ENCODE data around the gene ANKRD11. TPM values are rescaled to one million over a fixed set of nuclear protein-coding genes. Genes with fewer than 3 reads are reported as not detected.

The ANKRD11 gene
- total and polyA plus RNA-seq, 12 donors: 47.7 to 93.6 (median 66.2) TPM

- WGBS, 2 donors: 39 to 40% methylated on average over 13 of the region's 13 CpGs
Observed at GRCh38 chr16:89442990-89443726, 47.2 kb downstream of the ANKRD11 start.

GRCh38 chr16:89442588-89442987 lies 47.8 kb downstream of the ANKRD11 start:
- DNase-seq: no peak
- Histone ChIP-seq H3K27me3 (no peaks in the 10 kb centered on the region), H3K36me3 (no peaks in the 10 kb centered on the region), H3K4me1 (peaks cover 36 to 99% (median 84%) of the 10 kb centered on the region in 9 donors), H3K27ac (peak overlapping the region in 7 of 10 donors; percentile 1 to 55 (median 41)), H3K9me3 (no peaks in the 10 kb centered on the region), H3K4me3 (no peak overlapping the region)
- intact Hi-C loops (cut with DNase I): loop anchor here in 1 of 10 donors (5.0 kb wide), 1 partner anchor 40 kb away; no protein-coding TSS in a partner anchor
- TF ChIP-seq CTCF (IDR thresholded peaks at IDR 0.05): no peak
- ATAC-seq: peak in 7 of 8 donors; percentile 28 to 66 (median 52)
- WGBS, 2 donors: 31 to 38% methylated on average over 10 of the region's 10 CpGs

More at GRCh38 chr16:89442990-89443726, 47.2 kb downstream of the ANKRD11 start:
- H3K27ac ChIP-seq: peak overlapping the region in 7 of 10 donors; percentile 1 to 55 (median 41)
- H3K9me3 ChIP-seq: no peaks in the 10 kb centered on the region
- DNase-seq (peak in 1 of 2 donors; percentile 48), ATAC-seq (peak in 7 of 8 donors; percentile 10 to 56 (median 47))
- intact Hi-C loops (cut with DNase I): loop anchor here in 1 of 10 donors (5.0 kb wide), 1 partner anchor 39 kb away; no protein-coding TSS in a partner anchor
- H3K4me1 ChIP-seq: peaks cover 39 to 99% (median 84%) of the 10 kb centered on the region in 9 donors
- no peak overlapping the region for H3K4me3 ChIP-seq
- H3K27me3 ChIP-seq: no peaks in the 10 kb centered on the region
- H3K36me3 ChIP-seq: no peaks in the 10 kb centered on the region
- peak in 3 of 9 donors; percentile 7 to 22 (median 12) for TF ChIP-seq CTCF (IDR thresholded peaks at IDR 0.05)

- Histone ChIP-seq H3K27me3 (no peaks in the 10 kb centered on the region), H3K4me1 (peaks cover 24 to 96% (median 73%) of the 10 kb centered on the region in 9 donors), H3K27ac (no peak overlapping the region), H3K36me3 (no peaks in the 10 kb centered on the region), H3K9me3 (no peaks in the 10 kb centered on the region), H3K4me3 (no peak overlapping the region)
- no peak for TF ChIP-seq CTCF (IDR thresholded peaks at IDR 0.05)
- no peak for ATAC-seq
- intact Hi-C loops (cut with DNase I): loop anchor here in 1 of 10 donors (5.0 kb wide), 1 partner anchor 43 kb away; no protein-coding TSS in a partner anchor
- WGBS, 2 donors: 85 to 87% methylated on average over 5 of the region's 5 CpGs
- no peak for DNase-seq
Observed at GRCh38 chr16:89439659-89440058, 50.7 kb downstream of the ANKRD11 start.

DNA sequence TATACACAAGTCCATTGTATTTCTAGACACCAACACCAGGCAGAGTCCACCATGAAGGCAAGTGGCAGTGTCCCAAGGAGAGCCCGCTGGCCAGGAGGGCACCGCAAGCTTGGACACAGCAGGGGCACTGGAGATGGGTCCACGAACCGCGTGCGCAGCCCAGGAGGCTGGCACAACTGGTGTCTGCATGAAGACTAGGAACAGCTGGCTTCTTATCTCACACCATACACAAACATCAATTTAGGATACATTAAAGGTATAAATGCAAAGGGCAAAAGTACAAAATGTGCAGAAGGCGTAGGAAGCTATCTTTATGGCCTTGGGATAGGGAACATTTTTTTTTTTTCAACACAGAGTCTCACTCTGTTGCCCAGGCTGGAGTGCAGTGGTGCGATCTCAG lies 52.4 kb downstream of the ANKRD11 start:
- intact Hi-C loops (cut with DNase I): no loop called here
- ATAC-seq (no peak), DNase-seq (no peak)
- Histone ChIP-seq H3K4me1 (peaks cover 20 to 96% (median 73%) of the 10 kb centered on the region in 9 donors), H3K36me3 (no peaks in the 10 kb centered on the region), H3K9me3 (no peaks in the 10 kb centered on the region), H3K27me3 (no peaks in the 10 kb centered on the region), H3K27ac (no peak overlapping the region), H3K4me3 (no peak overlapping the region)
- WGBS, 2 donors: 95 to 98% methylated on average over 8 of the region's 8 CpGs
- TF ChIP-seq CTCF (IDR thresholded peaks at IDR 0.05): no peak

Data from heart right ventricle (tissue), 16 donors.